ENCODE data around the gene DNM3.
"Not testable (repeated sequence)": the region's sequence is repeated elsewhere in the genome, so short reads cannot be mapped to it uniquely, and the experiment has no call there.

DNM3 gene

DNA sequence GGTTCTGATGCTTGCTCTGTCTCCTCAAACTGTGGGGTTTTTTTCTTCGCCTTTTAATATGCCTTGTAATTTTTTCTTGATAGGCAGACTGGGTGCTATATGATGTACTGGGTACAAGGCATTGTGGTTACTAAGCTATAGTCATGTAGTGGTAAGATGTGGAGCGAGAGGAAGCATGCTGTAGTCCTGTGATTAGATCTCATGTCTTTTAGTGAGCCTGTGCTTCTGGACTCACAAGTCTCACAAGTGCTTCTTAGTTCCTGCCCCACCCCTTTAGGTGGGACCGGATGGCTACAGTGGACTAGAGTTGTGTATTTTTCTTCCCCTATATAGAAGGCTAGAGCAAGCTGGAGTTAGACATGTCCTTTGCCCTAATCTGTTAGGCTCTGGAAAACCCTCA lies 178.7 kb downstream of the DNM3 start:
- Histone ChIP-seq H3K27me3 (ENCODE audit: control insufficient read depth in 1 of 2, insufficient read depth in 2 of 2, low read length in 2 of 2) (no peaks in the 10 kb centered on the region), H3K4me3 (ENCODE audit: low read length in 2 of 2) (no peak overlapping the region), H3K9me3 (ENCODE audit: control insufficient read depth in 2 of 2, low read length in 2 of 2) (no peaks in the 10 kb centered on the region), H3K4me1 (ENCODE audit: control insufficient read depth, insufficient read depth, low read length) (no peaks in the 10 kb centered on the region), H3K27ac (ENCODE audit: low read length) (no peak overlapping the region), H3K36me3 (ENCODE audit: control insufficient read depth in 2 of 2, insufficient read depth in 2 of 2, low read length in 2 of 2) (no peaks in the 10 kb centered on the region), H3K9ac (ENCODE audit: low read length in 2 of 2) (no peak overlapping the region)

DNA sequence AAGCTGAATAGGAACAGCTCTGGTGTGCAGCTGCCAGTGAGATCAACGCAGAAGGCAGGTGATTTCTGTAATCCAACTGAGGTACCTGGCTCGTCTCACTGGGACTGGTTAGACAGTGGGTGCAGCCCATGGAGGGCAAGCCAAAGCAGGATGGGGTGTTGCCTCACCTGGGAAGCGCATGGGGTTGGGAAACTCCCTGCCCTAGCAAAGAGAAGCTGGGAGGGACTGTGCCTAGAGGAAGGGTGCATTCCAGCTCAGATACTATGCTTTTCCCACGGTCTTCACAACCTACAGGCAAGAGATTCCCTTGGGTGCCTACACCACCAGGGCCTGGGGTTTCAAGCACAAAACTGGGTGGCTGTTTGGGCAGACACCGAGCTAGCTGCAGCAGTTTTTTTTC lies 183.2 kb downstream of the DNM3 start:
- no peaks in the 10 kb centered on the region for H3K9me3 ChIP-seq (ENCODE audit: control insufficient read depth in 2 of 2, low read length in 2 of 2)
- H3K4me1 ChIP-seq (ENCODE audit: control insufficient read depth, insufficient read depth, low read length), result no peaks in the 10 kb centered on the region
- no peaks in the 10 kb centered on the region for H3K36me3 ChIP-seq (ENCODE audit: control insufficient read depth in 2 of 2, insufficient read depth in 2 of 2, low read length in 2 of 2)
- H3K27ac ChIP-seq (ENCODE audit: low read length), result no peak overlapping the region
- H3K4me3 ChIP-seq (ENCODE audit: low read length in 2 of 2), result no peak overlapping the region
- H3K27me3 ChIP-seq (ENCODE audit: control insufficient read depth in 1 of 2, insufficient read depth in 2 of 2, low read length in 2 of 2), result no peaks in the 10 kb centered on the region
- H3K9ac ChIP-seq (ENCODE audit: low read length in 2 of 2), result no peak overlapping the region

DNA sequence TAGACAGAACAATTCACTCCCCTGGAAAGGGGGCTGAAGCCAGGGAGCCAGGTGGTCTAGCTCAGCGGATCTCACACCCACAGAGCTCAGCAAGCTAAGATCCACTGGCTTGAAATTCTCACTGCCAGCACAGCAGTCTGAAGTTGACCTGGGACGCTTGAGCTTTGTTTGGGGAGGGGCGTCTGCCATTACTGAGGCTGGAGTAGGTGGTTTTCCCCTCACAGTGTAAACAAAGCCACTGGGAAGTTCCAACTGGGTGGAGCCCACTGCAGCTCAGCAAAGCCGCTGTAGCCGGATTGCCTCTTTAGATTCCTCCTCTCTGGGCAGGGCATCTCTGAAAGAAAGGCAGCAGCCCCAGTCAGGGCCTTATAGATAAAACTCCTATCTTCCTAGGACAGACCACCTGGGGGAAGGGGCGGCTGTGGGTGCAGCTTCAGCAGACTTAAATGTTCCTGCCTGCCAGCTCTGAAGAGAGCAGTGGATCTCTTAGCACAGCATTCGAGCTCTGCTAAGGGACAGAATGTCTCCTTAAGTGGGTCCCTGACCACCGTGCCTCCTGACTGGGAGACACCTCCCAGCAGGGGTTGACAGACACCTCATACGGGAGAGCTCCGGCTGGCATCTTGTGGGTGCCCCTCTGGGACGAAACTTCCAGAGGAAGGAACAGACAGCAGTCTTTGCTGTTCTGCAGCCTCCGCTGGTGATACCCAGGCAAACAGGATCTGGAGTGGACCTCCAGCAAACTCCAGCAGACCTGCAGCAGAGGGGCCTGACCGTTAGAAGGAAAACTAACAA lies 183.8 kb downstream of the DNM3 start:
- H3K9me3 ChIP-seq (ENCODE audit: control insufficient read depth in 2 of 2, low read length in 2 of 2); H3K27me3 ChIP-seq (ENCODE audit: control insufficient read depth in 1 of 2, insufficient read depth in 2 of 2, low read length in 2 of 2); H3K27ac ChIP-seq (ENCODE audit: low read length); H3K4me3 ChIP-seq (ENCODE audit: low read length in 2 of 2); H3K36me3 ChIP-seq (ENCODE audit: control insufficient read depth in 2 of 2, insufficient read depth in 2 of 2, low read length in 2 of 2); H3K9ac ChIP-seq (ENCODE audit: low read length in 2 of 2); H3K4me1 ChIP-seq (ENCODE audit: control insufficient read depth, insufficient read depth, low read length): not testable (repeated sequence)

DNA sequence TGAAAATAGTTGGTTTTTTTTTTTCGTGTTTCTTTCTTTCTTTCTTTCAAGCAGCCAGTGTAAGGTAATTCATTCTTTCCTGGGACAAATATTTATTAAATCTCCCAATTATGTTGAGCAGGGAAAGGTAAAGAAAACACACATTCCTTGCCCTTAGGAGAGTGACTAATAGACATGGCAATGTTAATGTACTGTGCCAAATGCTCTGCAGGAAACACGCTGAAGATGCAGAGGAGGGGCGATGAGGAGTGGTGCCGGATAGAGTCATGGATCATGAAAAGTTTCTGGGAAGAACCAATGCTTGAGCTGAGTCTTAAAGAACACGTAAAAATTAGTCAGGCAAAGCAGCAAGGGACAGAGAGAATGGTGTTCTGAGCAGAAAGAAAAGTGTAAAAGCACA lies 199.2 kb downstream of the DNM3 start:
- H3K27ac ChIP-seq (ENCODE audit: low read length), result no peak overlapping the region
- H3K9ac ChIP-seq (ENCODE audit: low read length in 2 of 2), result no peak overlapping the region
- H3K36me3 ChIP-seq (ENCODE audit: control insufficient read depth in 2 of 2, insufficient read depth in 2 of 2, low read length in 2 of 2), result no peaks in the 10 kb centered on the region
- no peaks in the 10 kb centered on the region for H3K9me3 ChIP-seq (ENCODE audit: control insufficient read depth in 2 of 2, low read length in 2 of 2)
- H3K4me1 ChIP-seq (ENCODE audit: control insufficient read depth, insufficient read depth, low read length), result no peaks in the 10 kb centered on the region
- H3K4me3 ChIP-seq (ENCODE audit: low read length in 2 of 2), result no peak overlapping the region
- H3K27me3 ChIP-seq (ENCODE audit: control insufficient read depth in 1 of 2, insufficient read depth in 2 of 2, low read length in 2 of 2), result no peaks in the 10 kb centered on the region

DNA sequence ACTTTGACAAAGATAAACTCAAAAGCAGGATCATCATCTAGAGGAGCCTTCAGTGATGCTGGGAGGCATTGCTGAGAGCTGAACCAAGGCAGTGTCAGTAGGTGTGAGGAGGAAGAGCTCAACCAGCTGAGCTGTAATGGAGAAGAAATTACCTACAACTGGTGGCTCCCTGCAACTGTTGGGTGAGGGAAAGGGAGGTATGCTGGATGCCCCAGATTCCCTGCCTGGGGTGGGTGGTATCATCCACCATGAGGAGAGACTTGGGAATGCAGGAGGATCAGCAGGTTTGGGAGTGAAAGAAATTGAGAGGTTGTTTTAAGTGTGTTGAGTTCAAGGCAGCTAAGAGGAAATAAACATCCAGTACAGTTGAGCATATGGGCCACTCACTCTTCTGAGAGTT lies 199.8 kb downstream of the DNM3 start:
- H3K27me3 ChIP-seq (ENCODE audit: control insufficient read depth in 1 of 2, insufficient read depth in 2 of 2, low read length in 2 of 2), result no peaks in the 10 kb centered on the region
- H3K9ac ChIP-seq (ENCODE audit: low read length in 2 of 2), result no peak overlapping the region
- H3K36me3 ChIP-seq (ENCODE audit: control insufficient read depth in 2 of 2, insufficient read depth in 2 of 2, low read length in 2 of 2), result no peaks in the 10 kb centered on the region
- no peak overlapping the region for H3K27ac ChIP-seq (ENCODE audit: low read length)
- no peaks in the 10 kb centered on the region for H3K9me3 ChIP-seq (ENCODE audit: control insufficient read depth in 2 of 2, low read length in 2 of 2)
- H3K4me3 ChIP-seq (ENCODE audit: low read length in 2 of 2), result no peak overlapping the region
- H3K4me1 ChIP-seq (ENCODE audit: control insufficient read depth, insufficient read depth, low read length), result no peaks in the 10 kb centered on the region

DNA sequence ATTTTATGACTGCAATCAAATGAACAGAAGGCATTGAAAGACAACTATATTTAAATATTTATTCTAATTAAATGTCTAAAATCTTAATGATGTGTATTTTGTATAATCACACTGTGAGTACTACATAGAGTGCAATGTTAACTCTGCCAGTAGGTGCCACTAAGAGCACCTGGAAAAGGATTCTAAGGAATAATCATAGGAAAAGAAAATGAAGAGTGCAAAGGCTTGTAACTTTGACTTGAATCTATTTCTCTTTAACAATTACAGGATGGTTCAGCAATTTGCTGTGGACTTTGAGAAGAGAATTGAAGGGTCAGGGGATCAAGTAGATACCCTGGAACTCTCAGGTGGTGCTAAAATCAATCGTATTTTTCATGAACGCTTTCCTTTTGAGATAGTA lies 200.4 kb downstream of the DNM3 start:
- Histone ChIP-seq H3K9me3 (ENCODE audit: control insufficient read depth in 2 of 2, low read length in 2 of 2) (no peaks in the 10 kb centered on the region), H3K4me3 (ENCODE audit: low read length in 2 of 2) (no peak overlapping the region), H3K36me3 (ENCODE audit: control insufficient read depth in 2 of 2, insufficient read depth in 2 of 2, low read length in 2 of 2) (no peaks in the 10 kb centered on the region), H3K4me1 (ENCODE audit: control insufficient read depth, insufficient read depth, low read length) (no peaks in the 10 kb centered on the region), H3K27me3 (ENCODE audit: control insufficient read depth in 1 of 2, insufficient read depth in 2 of 2, low read length in 2 of 2) (no peaks in the 10 kb centered on the region), H3K9ac (ENCODE audit: low read length in 2 of 2) (no peak overlapping the region), H3K27ac (ENCODE audit: low read length) (no peak overlapping the region)

DNA sequence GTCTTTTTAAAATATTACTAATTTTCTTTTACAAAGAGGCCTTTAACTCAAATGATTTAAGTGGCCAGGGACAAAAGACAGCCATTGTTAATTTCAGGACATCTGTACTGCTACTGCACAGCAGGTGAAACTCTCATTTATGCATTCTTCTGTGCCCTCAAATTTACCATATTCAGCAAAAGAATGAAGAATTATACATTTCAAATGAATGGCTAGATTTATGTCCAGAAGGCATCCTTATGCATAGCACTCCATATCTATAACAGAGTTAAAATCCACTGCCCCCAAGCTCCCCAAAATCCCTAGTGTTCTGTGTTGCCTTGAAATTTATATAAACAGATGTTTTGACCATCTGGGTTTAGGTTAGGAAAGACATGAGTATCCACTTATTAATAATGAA lies 202.6 kb downstream of the DNM3 start:
- no peaks in the 10 kb centered on the region for H3K4me1 ChIP-seq (ENCODE audit: control insufficient read depth, insufficient read depth, low read length)
- H3K27ac ChIP-seq (ENCODE audit: low read length), result no peak overlapping the region
- no peak overlapping the region for H3K4me3 ChIP-seq (ENCODE audit: low read length in 2 of 2)
- no peaks in the 10 kb centered on the region for H3K27me3 ChIP-seq (ENCODE audit: control insufficient read depth in 1 of 2, insufficient read depth in 2 of 2, low read length in 2 of 2)
- no peaks in the 10 kb centered on the region for H3K9me3 ChIP-seq (ENCODE audit: control insufficient read depth in 2 of 2, low read length in 2 of 2)
- H3K36me3 ChIP-seq (ENCODE audit: control insufficient read depth in 2 of 2, insufficient read depth in 2 of 2, low read length in 2 of 2), result no peaks in the 10 kb centered on the region
- H3K9ac ChIP-seq (ENCODE audit: low read length in 2 of 2), result no peak overlapping the region

DNA sequence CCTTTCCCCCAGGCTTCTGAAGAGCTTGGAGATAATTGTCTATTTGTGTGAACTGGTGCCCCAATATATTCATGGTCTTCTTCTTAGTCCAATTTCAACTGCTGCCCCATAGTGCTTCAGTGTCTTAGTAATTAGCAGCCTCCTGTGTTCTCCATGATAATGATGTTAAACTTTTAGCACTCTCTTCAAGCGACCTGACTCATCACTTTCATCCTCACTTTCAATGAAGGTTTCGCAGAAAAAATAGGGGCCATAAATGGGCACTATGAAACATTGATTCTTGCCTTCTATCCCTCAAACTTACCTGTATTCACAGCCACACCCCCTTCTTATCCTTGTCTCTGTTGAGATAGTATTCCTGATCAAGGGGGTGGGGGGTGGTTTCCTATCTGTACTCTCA lies 210.6 kb downstream of the DNM3 start:
- Histone ChIP-seq H3K9ac (ENCODE audit: low read length in 2 of 2) (no peak overlapping the region), H3K4me1 (ENCODE audit: control insufficient read depth, insufficient read depth, low read length) (no peaks in the 10 kb centered on the region), H3K27ac (ENCODE audit: low read length) (no peak overlapping the region), H3K36me3 (ENCODE audit: control insufficient read depth in 2 of 2, insufficient read depth in 2 of 2, low read length in 2 of 2) (no peaks in the 10 kb centered on the region), H3K27me3 (ENCODE audit: control insufficient read depth in 1 of 2, insufficient read depth in 2 of 2, low read length in 2 of 2) (no peaks in the 10 kb centered on the region), H3K4me3 (ENCODE audit: low read length in 2 of 2) (no peak overlapping the region), H3K9me3 (ENCODE audit: control insufficient read depth in 2 of 2, low read length in 2 of 2) (no peaks in the 10 kb centered on the region)

DNA sequence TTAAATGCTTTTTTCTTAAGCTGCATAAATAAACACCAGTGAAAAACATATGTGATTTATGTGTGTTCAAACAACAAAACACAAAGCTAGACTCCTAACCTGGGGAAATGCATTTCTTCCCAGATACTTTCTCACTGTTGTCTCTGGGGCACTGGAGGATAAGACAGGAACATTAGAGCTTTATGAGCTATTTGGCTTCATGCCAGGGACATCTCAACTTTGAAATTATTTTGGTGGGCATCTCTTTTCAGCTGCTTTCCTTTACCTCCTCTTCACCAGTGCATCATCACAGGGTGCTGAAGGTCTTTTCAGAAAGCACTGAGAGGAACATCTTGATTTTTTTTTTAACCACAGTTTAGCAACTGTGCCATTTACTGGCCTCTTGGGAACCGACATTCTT lies 212.9 kb downstream of the DNM3 start:
- no peaks in the 10 kb centered on the region for H3K27me3 ChIP-seq (ENCODE audit: control insufficient read depth in 1 of 2, insufficient read depth in 2 of 2, low read length in 2 of 2)
- H3K4me1 ChIP-seq (ENCODE audit: control insufficient read depth, insufficient read depth, low read length), result no peaks in the 10 kb centered on the region
- no peak overlapping the region for H3K27ac ChIP-seq (ENCODE audit: low read length)
- H3K36me3 ChIP-seq (ENCODE audit: control insufficient read depth in 2 of 2, insufficient read depth in 2 of 2, low read length in 2 of 2), result no peaks in the 10 kb centered on the region
- no peaks in the 10 kb centered on the region for H3K9me3 ChIP-seq (ENCODE audit: control insufficient read depth in 2 of 2, low read length in 2 of 2)
- H3K4me3 ChIP-seq (ENCODE audit: low read length in 2 of 2), result no peak overlapping the region
- H3K9ac ChIP-seq (ENCODE audit: low read length in 2 of 2), result no peak overlapping the region

DNA sequence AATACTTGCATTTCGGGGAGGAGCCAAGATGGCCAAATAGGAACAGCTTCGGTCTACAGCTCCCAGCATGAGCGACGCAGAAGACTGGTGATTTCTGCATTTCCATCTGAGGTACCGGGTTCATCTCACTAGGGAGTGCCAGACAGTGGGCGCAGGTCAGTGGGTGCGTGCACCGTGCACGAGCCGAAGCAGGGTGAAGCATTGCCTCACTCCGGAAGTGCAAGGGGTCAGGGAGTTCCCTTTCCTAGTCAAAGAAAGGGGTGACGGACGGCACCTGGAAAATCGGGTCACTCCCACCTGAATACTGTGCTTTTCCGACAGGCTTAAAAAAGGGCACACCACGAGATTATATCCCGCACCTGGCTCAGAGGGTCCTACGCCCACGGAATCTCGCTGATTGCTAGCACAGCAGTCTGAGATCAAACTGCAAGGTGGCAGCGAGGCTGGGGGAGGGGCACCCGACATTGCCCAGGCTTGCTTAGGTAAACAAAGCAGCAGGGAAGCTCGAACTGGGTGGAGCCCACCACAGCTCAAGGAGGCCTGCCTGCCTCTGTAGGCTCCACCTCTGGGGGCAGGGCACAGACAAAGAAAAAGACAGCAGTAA lies 214.6 kb downstream of the DNM3 start:
- not testable (repeated sequence) for H3K27ac ChIP-seq (ENCODE audit: low read length); H3K4me1 ChIP-seq (ENCODE audit: control insufficient read depth, insufficient read depth, low read length); H3K4me3 ChIP-seq (ENCODE audit: low read length in 2 of 2); H3K9me3 ChIP-seq (ENCODE audit: control insufficient read depth in 2 of 2, low read length in 2 of 2); H3K9ac ChIP-seq (ENCODE audit: low read length in 2 of 2); H3K36me3 ChIP-seq (ENCODE audit: control insufficient read depth in 2 of 2, insufficient read depth in 2 of 2, low read length in 2 of 2); H3K27me3 ChIP-seq (ENCODE audit: control insufficient read depth in 1 of 2, insufficient read depth in 2 of 2, low read length in 2 of 2)

DNA sequence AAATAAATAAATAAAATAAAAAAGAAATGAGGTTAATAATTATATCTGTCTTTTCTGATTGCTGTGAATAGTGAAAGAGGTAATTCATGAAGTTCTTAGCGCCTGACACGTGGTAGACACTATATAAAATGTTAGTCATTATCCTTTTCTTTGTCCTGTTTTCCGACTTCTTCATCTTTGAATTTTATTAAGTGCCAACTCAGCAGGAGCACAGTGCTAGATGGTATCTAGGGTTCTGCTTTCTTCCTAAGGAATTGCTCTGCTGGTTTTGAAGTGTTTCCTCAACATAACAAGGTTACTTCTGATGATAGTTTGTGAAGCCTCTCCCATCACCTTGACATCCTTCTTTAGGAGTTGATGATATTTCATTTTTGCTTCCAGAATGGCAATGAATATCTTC lies 227.0 kb downstream of the DNM3 start:
- Histone ChIP-seq H3K9ac (ENCODE audit: low read length in 2 of 2) (no peak overlapping the region), H3K27ac (ENCODE audit: low read length) (no peak overlapping the region), H3K36me3 (ENCODE audit: control insufficient read depth in 2 of 2, insufficient read depth in 2 of 2, low read length in 2 of 2) (no peaks in the 10 kb centered on the region), H3K27me3 (ENCODE audit: control insufficient read depth in 1 of 2, insufficient read depth in 2 of 2, low read length in 2 of 2) (no peaks in the 10 kb centered on the region), H3K4me3 (ENCODE audit: low read length in 2 of 2) (no peak overlapping the region), H3K4me1 (ENCODE audit: control insufficient read depth, insufficient read depth, low read length) (no peaks in the 10 kb centered on the region), H3K9me3 (ENCODE audit: control insufficient read depth in 2 of 2, low read length in 2 of 2) (no peaks in the 10 kb centered on the region)
